SJCRH30 (cell line): ENCODE results near the gene PCK2. TPM values are rescaled to one million over a fixed set of nuclear protein-coding genes. Genes with fewer than 3 reads are reported as not detected.
"Not testable (repeated sequence)": the region's sequence is repeated elsewhere in the genome, so short reads cannot be mapped to it uniquely, and the experiment has no call there.

Source experiments
- DNase-seq, 2 experiments: peaks; one replicate each; pipeline ENCODE4 v3.0.0-alpha.2; 2015 to 2020
- H3K27ac ChIP-seq: fragments of 250-450 bp; sonication (Bioruptor Pico); 2 replicates; pipeline ENCODE4 v1.5.1; 2020; ENCODE audit warnings: mild to moderate bottlenecking, moderate library complexity
- H3K27me3 ChIP-seq: fragments of 250-450 bp; sonication (Bioruptor Pico); 2 replicates; pipeline ENCODE4 v1.5.1; 2020; ENCODE audit warnings: mild to moderate bottlenecking, moderate library complexity
- H3K36me3 ChIP-seq: fragments of 250-450 bp; sonication (Bioruptor Pico); 2 replicates; pipeline ENCODE4 v1.5.1; 2020; ENCODE audit warnings: mild to moderate bottlenecking, moderate library complexity
- H3K4me1 ChIP-seq: fragments of 250-450 bp; sonication (Bioruptor Pico); 2 replicates; pipeline ENCODE4 v1.5.1; 2020; ENCODE audit warnings: mild to moderate bottlenecking, moderate library complexity
- H3K4me3 ChIP-seq: fragments of 250-450 bp; sonication (Bioruptor Pico); 2 replicates; pipeline ENCODE4 v1.5.1; 2020; ENCODE audit warnings: mild to moderate bottlenecking, moderate library complexity
- H3K9me3 ChIP-seq: fragments of 250-450 bp; sonication (Bioruptor Pico); replicated peaks from 2 replicates; pipeline ENCODE4 v1.5.1; 2020; ENCODE audit warnings: mild to moderate bottlenecking, moderate library complexity
- total RNA-seq: library from RNA; depleted of rRNA; stranded (reverse); fragments of >200 nt; shearing (Covaris generic); gene quantifications from 2 replicates; pipeline ENCODE4 v1.2.3, GENCODE V29; 2014

Gene PCK2
- total RNA-seq, 1 experiment from 2014 or later, result 16.2 TPM

- peaks cover 10% of the 10 kb centered on the region for H3K4me1 ChIP-seq
- no peak for DNase-seq
- H3K4me3 ChIP-seq, result no peak overlapping the region
- H3K27ac ChIP-seq, result no peak overlapping the region
- H3K27me3 ChIP-seq, result no peaks in the 10 kb centered on the region
- H3K9me3 ChIP-seq, result no peaks in the 10 kb centered on the region
- no peaks in the 10 kb centered on the region; the same call in 1 of the 2 replicates for H3K36me3 ChIP-seq
Observed at GRCh38 chr14:24092505-24093206, 1.5 kb upstream of the PCK2 start.

- peak overlapping the region; percentile 85 for H3K4me3 ChIP-seq
Observed at GRCh38 chr14:24093207-24093900, 757 bp upstream of the PCK2 start.

GRCh38 chr14:24094841-24095270 lies 745 bp downstream of the PCK2 start:
- Histone ChIP-seq H3K9me3 (no peaks in the 10 kb centered on the region), H3K27ac (peak overlapping the region; percentile 67), H3K36me3 (peaks cover 3% of the 10 kb centered on the region), H3K4me1 (peaks cover 10% of the 10 kb centered on the region), H3K4me3 (peak overlapping the region; percentile 85), H3K27me3 (no peaks in the 10 kb centered on the region)
- peak in 1 of 2 experiments; percentile 30 for DNase-seq

More at GRCh38 chr14:24093207-24093900, 757 bp upstream of the PCK2 start:
- no peaks in the 10 kb centered on the region for H3K27me3 ChIP-seq
- H3K4me1 ChIP-seq, result peaks cover 10% of the 10 kb centered on the region
- no peak for DNase-seq
- peak overlapping the region; percentile 12; the same call in 1 of the 2 replicates for H3K27ac ChIP-seq
- H3K9me3 ChIP-seq, result no peaks in the 10 kb centered on the region
- H3K36me3 ChIP-seq, result no peaks in the 10 kb centered on the region; the same call in 1 of the 2 replicates

- Histone ChIP-seq H3K4me3 (peak overlapping the region; percentile 85), H3K4me1 (peaks cover 10% of the 10 kb centered on the region), H3K27ac (peak overlapping the region; percentile 67), H3K9me3 (no peaks in the 10 kb centered on the region), H3K27me3 (no peaks in the 10 kb centered on the region), H3K36me3 (peaks cover 6% of the 10 kb centered on the region)
- DNase-seq, result peak; percentile 83 to 85
Observed at GRCh38 chr14:24095271-24096068, 1.4 kb downstream of the PCK2 start.

- DNase-seq, result no peak
- peaks cover 6% of the 10 kb centered on the region for H3K36me3 ChIP-seq
- no peaks in the 10 kb centered on the region for H3K27me3 ChIP-seq
- H3K27ac ChIP-seq, result no peak overlapping the region
- H3K9me3 ChIP-seq, result no peaks in the 10 kb centered on the region
- peaks cover 10% of the 10 kb centered on the region for H3K4me1 ChIP-seq
- no peak overlapping the region for H3K4me3 ChIP-seq
Observed at GRCh38 chr14:24096545-24097181, 2.6 kb downstream of the PCK2 start.

- Histone ChIP-seq H3K9me3 (no peaks in the 10 kb centered on the region), H3K36me3 (peaks cover 10% of the 10 kb centered on the region), H3K27ac (no peak overlapping the region), H3K4me1 (peaks cover 10% of the 10 kb centered on the region), H3K27me3 (no peaks in the 10 kb centered on the region), H3K4me3 (no peak overlapping the region)
- no peak for DNase-seq
Observed at GRCh38 chr14:24098229-24098926, 4.3 kb downstream of the PCK2 start.

GRCh38 chr14:24098927-24099813 lies 5.1 kb downstream of the PCK2 start:
- Histone ChIP-seq H3K27me3 (no peaks in the 10 kb centered on the region), H3K4me1 (peaks cover 7% of the 10 kb centered on the region), H3K9me3 (no peaks in the 10 kb centered on the region), H3K36me3 (peaks cover 14% of the 10 kb centered on the region), H3K4me3 (no peak overlapping the region), H3K27ac (no peak overlapping the region)
- DNase-seq, result no peak

GRCh38 chr14:24100197-24100981 lies 6.3 kb downstream of the PCK2 start:
- H3K27me3 ChIP-seq, result no peaks in the 10 kb centered on the region
- no peaks in the 10 kb centered on the region for H3K9me3 ChIP-seq
- no peak overlapping the region for H3K4me3 ChIP-seq
- peaks cover 6% of the 10 kb centered on the region for H3K4me1 ChIP-seq
- H3K27ac ChIP-seq, result no peak overlapping the region
- no peak for DNase-seq
- peaks cover 14% of the 10 kb centered on the region for H3K36me3 ChIP-seq

- H3K9me3 ChIP-seq, result no peaks in the 10 kb centered on the region
- H3K4me3 ChIP-seq, result no peak overlapping the region
- H3K36me3 ChIP-seq, result peaks cover 14% of the 10 kb centered on the region
- no peak for DNase-seq
- H3K27ac ChIP-seq, result no peak overlapping the region
- no peaks in the 10 kb centered on the region for H3K4me1 ChIP-seq
- no peaks in the 10 kb centered on the region for H3K27me3 ChIP-seq
Observed at GRCh38 chr14:24100982-24101494, 6.9 kb downstream of the PCK2 start.

GRCh38 chr14:24102357-24103048 lies 8.4 kb downstream of the PCK2 start:
- Histone ChIP-seq H3K27ac (no peak overlapping the region), H3K36me3 (peaks cover 14% of the 10 kb centered on the region), H3K27me3 (no peaks in the 10 kb centered on the region), H3K4me1 (no peaks in the 10 kb centered on the region), H3K4me3 (no peak overlapping the region), H3K9me3 (no peaks in the 10 kb centered on the region)
- DNase-seq, result no peak

GRCh38 chr14:24103451-24103850 lies 9.3 kb downstream of the PCK2 start:
- no peaks in the 10 kb centered on the region for H3K9me3 ChIP-seq
- H3K27me3 ChIP-seq, result no peaks in the 10 kb centered on the region
- H3K4me3 ChIP-seq, result no peak overlapping the region
- H3K4me1 ChIP-seq, result no peaks in the 10 kb centered on the region
- no peak for DNase-seq
- peaks cover 14% of the 10 kb centered on the region for H3K36me3 ChIP-seq
- no peak overlapping the region for H3K27ac ChIP-seq

GRCh38 chr14:24105609-24106239 lies 11.6 kb downstream of the PCK2 start:
- not testable (repeated sequence) for H3K27ac ChIP-seq, H3K9me3 ChIP-seq, H3K4me1 ChIP-seq, H3K36me3 ChIP-seq, DNase-seq, H3K4me3 ChIP-seq, H3K27me3 ChIP-seq
